HG02798 (cell line): ENCODE measurements around the gene TEAD4.

Source experiments
- ATAC-seq: cut with Tn5 transposase; IDR thresholded peaks from one replicate; pipeline ENCODE4 v1.9.1; 2021; ENCODE audit warnings: mild to moderate bottlenecking; ENCODE audit not compliant: unreplicated experiment, poor library complexity

TEAD4 gene

GRCh38 chr12:3020850-3021435, 61.7 kb downstream of the TEAD4 start:
- ATAC-seq, result no peak

- no peak for ATAC-seq
Measured at GRCh38 chr12:3022411-3022810, 63.2 kb downstream of the TEAD4 start.

DNA sequence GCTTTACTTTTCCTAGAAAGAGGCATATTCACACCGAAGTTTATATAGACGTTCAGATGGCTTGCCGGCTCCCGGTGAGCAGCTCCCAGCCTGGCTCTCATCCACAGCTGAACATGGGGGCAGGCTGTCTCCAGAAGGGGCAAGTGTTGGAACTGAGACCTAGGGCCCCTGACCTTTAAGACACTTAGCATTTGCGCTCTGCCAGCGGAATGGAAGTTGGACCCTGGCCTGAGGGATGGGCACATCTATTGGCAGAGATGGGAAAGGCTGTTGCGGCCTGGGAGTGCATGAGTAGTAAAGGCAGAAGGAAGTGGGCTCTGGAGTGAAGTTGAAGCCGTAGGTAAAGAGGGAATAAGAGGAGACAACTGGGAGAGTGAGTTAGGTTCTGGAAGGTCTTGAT, 63.8 kb downstream of the TEAD4 start:
- no peak for ATAC-seq

- ATAC-seq, result no peak
Measured at GRCh38 chr12:3028108-3028507, 68.9 kb downstream of the TEAD4 start.

DNA sequence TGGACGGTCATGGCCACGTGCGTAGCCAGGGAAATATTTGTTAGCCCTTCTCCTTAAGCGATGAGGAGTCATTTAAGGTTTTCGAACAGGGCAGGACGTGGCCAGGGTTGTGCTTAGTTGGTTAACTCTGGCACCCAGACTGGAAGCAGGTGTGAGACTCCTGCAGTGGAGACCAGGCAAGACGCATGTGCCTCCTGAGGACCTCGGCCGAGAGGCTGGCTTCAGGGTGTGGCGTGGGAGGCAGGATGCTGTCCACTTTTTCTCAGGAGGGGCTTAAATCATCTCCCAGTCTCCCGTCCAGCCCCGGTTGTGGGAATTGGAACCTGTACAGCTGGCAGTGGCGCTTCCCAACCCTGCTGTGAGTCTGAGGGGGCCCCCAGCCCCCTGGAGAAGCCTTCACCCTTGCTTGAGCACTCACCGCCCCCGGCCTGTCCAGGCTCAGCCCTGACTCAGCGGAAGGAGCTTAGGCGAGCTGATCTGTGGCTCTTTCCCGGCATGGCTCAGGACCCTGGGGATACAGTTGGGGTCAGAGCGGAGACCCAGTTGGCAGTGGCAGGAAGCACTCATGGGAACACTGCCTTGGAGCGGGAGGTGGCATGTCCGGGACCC, 71.7 kb downstream of the TEAD4 start:
- ATAC-seq, result no peak

DNA sequence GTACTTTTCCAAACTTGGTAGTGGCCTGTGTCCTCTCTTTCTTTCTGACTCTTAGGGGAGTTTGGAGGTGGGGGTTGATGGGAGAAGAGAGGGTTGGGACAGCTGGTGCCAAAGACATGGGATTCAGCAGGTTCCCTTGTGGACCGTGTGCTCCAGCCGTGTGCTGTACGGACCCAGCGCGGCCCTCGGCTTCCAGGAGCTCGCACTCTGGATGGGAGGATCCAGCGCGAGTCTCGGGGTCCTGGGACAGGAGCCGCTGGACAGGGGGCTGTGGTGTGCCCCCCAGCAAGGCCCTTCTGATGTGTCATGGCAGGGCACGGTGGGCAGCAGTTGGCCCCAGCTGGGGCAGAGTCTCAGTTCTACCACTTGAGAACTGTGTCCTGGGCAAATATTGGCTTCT, 73.0 kb downstream of the TEAD4 start:
- ATAC-seq, result no peak

DNA sequence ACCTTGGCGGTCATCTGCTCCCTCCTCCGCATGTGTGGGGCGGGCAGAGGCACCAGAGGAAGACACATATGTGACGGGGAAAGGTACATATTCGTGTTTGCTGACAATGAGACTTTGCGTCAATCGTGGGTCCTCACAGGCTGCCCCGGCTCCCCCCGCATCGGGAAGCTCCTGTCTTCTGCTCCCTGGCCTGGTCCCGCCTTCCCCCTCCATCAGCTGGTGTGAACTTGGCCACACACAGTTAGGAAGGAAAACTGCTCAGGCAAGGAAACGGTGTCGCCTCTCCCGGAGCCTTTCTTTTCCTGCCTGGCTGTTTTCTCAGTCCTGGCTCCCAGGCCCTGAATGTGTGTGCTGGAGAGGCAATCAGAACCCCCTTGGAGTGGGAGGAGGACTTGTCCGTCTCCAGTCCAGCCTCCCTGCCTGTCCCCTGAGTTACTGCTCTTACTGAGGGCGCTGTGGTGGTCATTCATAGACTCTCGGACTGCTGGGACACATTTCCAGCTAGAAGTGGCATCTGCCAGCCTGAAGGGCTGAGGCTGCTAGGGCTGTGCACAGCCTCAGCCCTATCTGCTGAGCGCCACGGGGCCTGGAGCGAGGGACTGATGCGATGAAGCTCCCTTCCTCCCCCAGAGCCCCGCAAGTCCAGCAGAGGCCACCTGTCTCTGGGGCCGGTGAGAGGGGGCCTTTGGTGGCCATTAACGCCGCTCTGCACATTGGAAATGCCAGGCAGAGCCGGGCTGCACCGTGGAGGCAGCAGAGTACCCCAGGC, 73.8 kb downstream of the TEAD4 start:
- no peak for ATAC-seq

DNA sequence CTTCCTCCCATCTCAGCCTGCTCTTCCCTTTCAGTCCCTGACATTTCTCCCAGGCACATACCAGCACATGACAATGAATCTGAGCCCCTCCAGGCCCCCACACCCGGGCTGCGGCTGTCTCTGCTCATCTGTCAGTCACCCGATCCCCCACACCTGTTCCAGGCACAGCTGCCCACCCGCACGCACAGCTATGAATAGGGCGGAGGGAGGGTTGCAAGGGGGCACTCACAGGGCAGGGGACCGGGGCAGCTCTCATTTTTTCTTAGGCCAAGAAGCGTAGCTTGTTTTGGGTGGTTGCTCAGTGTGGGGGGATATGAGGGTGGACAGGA, 74.3 kb downstream of the TEAD4 start:
- ATAC-seq, result no peak

- peak; percentile 68 for ATAC-seq
Measured at GRCh38 chr12:3034067-3034750, 75.0 kb downstream of the TEAD4 start.

GRCh38 chr12:3035171-3035570, 76.0 kb downstream of the TEAD4 start:
- no peak for ATAC-seq

- no peak for ATAC-seq
Measured at GRCh38 chr12:3035815-3036702, 76.9 kb downstream of the TEAD4 start.

GRCh38 chr12:3036901-3037600, 77.9 kb downstream of the TEAD4 start:
- no peak for ATAC-seq

DNA sequence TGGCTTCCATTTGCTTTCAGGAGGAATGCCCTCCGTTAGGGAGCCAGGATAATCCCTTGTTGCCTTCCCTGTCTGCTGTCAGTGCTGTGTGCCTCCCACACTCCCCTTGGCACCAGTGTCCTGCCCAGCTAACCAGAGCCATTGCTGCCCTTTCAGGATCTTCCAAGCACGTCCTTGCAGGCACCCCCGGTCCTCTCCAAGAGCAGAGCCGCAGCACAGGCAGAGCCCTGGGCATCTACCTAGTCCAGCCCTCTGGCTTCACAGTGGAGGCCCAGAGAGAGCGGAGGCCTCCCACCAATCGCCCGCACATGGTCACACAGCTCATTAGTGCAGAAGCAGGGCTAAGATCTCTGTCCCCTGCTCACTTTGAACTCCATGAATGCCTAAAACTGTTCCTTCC, 79.0 kb downstream of the TEAD4 start:
- no peak for ATAC-seq

DNA sequence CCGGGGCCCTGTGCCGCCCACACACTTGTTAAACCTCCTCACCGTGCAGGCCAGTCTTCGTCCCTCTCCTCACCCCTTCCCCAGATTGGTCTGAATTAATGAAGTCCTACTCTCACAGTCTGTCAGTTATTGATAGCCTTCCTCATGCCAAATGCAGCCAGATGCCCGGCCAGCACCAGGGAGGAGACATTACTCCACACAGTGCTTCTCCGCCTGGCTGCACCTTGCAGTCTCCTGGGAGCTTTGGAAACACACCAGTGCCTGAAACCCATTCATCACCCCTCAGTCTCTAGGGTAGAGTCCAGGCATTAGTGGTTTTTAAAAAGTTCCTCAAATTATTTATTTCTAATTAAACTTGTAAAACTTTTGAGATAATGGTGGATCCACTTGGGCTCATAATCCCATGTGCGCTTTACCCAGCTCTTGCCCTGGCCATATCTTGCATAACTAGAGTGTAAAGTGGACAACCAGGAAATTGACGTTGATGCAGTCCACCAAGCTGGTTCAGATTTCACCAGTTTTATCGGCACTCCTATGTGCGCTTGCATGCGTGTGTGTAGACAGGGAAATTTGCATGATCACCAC, 79.8 kb downstream of the TEAD4 start:
- no peak for ATAC-seq

DNA sequence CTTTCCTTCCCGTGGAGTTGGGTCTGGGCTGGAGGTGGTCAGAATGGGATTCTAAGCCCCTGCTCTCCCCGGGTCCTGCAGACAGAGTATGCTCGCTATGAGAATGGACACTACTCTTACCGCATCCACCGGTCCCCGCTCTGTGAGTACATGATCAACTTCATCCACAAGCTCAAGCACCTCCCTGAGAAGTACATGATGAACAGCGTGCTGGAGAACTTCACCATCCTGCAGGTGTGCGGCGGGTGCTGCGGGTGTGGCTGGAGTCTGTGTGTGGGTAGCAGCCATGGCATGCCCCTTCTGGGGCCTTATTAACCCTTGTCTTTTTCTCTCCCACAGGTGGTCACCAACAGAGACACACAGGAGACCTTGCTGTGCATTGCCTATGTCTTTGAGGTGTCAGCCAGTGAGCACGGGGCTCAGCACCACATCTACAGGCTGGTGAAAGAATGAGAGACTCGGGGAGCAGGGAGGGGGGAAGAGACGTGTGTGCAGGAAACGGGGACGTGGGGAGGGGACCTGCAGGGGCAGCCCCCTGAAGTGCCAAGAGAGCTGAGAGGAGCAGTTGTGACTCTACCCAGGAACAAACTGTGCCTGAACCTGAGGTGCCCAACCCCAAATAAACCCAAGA, 80.9 kb downstream of the TEAD4 start:
- no peak for ATAC-seq

DNA sequence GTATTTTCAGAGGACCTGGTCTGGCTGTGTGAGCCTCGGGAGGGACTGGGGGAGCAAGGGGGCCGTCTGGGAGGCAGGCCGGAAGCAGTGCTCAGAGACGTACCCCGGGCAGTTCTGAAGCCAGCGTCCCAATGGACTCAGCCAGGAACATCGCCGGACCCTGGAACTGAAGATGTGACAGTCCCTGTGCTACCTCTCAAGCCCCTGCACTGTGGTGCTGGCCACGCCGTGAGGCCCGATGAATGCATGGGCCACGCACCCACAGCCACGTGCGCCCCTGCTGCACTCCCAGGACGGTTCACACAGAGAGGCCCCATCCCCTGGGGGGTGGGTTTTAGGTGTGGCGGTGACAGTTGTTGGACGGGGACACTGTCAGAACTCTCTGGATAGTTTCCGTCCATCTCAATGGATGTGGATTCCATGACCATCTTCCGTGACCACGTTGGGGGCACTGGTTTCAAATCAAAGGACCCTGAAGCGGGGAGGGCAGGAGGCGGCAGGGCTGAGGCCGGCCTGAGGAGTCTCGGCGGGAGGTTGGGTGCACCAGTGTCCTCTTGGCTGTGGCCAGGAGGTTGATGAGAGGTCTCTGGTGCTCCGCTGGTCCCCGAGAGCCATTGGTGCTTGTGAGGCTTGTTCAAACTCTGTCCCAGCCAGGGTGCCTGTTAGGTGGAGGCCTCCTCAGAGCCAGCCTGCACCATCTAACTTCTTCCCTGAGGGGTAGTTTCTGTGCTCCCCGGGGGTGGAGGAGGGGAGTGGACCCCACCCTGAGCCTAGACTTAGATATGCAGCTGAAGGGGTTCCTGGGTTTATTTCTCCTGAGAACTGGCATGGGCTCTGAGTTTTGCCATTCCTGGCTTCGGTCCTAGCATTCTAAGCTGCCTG, 81.7 kb downstream of the TEAD4 start:
- no peak for ATAC-seq

DNA sequence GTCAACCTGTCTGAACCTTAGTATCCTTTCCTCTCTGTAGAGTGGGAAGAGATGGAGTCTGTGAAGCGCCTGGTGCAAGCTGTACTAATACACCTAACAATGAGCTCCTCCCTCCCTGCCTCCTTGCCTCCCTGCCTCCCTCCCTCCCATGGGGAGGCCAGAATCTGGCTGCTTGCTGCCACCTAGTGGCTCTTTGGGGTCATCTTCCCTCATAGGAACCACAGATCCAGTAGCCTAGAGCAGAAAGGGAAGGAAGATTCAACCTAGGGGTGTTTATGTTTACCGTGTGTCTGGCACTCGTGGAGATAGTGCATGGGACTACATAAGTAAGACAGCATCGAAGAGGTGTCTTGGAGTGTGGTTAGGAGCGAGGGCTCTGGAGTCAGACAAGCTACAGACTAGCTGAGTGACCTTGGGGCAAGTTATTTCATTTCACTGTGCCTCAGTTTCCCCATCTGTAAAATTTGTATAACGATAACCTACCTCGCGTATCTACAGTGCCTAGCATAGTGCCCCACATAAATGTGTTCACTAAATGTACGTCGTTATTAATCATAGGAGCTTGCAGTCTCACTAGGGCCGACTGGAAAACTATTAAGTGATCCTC, 82.5 kb downstream of the TEAD4 start:
- peak; percentile 71 for ATAC-seq

- ATAC-seq, result no peak
Measured at GRCh38 chr12:3042394-3042793, 83.2 kb downstream of the TEAD4 start.
